Transverse colon (tissue), 4 donors: ENCODE data around the gene ACAN.

Experiments used
- CTCF ChIP-seq, 5 experiments: fragments of 200-600 bp in 3 of 5; fragments of 450-650 bp in 2 of 5; sonication (generic) in 3 of 5; IDR thresholded peaks; 1 replicate in 2 of 5; 2 replicates in 3 of 5; pipeline ENCODE4 v1.5.1; 2016 to 2017; ENCODE audit warnings: antibody characterized with exemption in 5 of 5, inconsistent platforms in 3 of 5, mild to moderate bottlenecking in 2 of 5, moderate library complexity in 1 of 5
- EP300 ChIP-seq: sonication (generic); formaldehyde crosslinking; IDR thresholded peaks from one replicate; pipeline ENCODE4 v1.6.1; 2017; ENCODE audit warnings: antibody characterized with exemption, low read depth
- POLR2A ChIP-seq: fragments of 450-650 bp; IDR thresholded peaks from one replicate; pipeline ENCODE4 v1.6.1; 2016; ENCODE audit warnings: antibody characterized with exemption, mild to moderate bottlenecking, moderate library complexity
- POLR2AphosphoS5 ChIP-seq, 3 donors: sonication (generic); formaldehyde crosslinking; IDR thresholded peaks; one replicate each; pipeline ENCODE4 v1.6.1; 2016; ENCODE audit warnings: antibody characterized with exemption in 3 of 3

DNA sequence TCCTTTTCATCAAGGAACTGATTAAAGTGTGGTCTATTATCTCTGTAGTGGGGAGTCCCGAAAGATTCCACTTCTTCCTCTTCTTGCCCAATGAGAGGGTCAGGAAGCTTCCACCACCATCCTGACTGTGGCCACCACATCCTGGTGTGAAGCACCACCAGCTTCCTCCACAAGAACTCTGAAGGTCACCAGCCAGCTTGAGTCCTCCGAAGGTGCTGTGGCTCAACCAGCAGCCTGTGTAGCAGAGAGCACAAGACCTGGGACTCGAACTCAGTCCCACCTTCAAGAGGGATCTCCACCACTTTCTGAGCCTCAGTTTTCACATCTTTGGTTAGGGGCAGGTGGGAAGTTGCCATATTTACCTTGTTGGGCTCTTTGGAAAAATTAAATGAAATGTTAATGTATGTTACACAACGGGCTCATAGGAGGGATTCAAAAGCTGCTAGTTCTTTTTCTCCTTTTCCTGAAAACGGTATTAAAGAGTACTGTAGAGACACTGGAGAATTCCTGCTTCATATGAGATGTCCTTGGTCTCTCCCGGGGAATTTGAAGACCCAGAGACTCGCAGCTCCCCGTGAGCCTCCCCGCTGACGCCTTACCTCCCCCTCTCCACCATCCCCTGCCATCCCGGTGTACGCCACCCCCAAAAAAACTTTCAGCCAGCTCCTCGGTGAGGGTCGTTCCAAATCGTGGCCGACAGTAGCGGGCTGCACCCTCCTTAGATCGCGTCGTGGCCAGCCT is 816 bp upstream of the ACAN start:
- TF ChIP-seq CTCF (IDR thresholded peaks at IDR 0.05): no peak
- TF ChIP-seq EP300: no peak
- TF ChIP-seq POLR2A: no peak
- TF ChIP-seq POLR2AphosphoS5 (IDR thresholded peaks at IDR 0.05): no peak
